22Rv1 (cell line): ENCODE measurements around the gene DCLK3.

Experiments used
- CTCF ChIP-seq: fragments of 450-650 bp; IDR thresholded peaks from 2 replicates; pipeline ENCODE4 v1.5.1; 2017; ENCODE audit warnings: mild to moderate bottlenecking
- ZFX ChIP-seq: fragments of 450-650 bp; IDR thresholded peaks from 2 replicates; pipeline ENCODE4 v1.6.1; 2017; ENCODE audit warnings: antibody characterized with exemption, borderline replicate concordance

GRCh38 chr3:36669764-36670163 lies 94.6 kb downstream of the DCLK3 start:
- TF ChIP-seq CTCF (no peak), ZFX (no peak)
